Measurements from ENCODE around the gene DZIP3.
A peak's percentile ranks its signal among the peaks of the same experiment; 100 is the strongest.

DZIP3 gene

DNA sequence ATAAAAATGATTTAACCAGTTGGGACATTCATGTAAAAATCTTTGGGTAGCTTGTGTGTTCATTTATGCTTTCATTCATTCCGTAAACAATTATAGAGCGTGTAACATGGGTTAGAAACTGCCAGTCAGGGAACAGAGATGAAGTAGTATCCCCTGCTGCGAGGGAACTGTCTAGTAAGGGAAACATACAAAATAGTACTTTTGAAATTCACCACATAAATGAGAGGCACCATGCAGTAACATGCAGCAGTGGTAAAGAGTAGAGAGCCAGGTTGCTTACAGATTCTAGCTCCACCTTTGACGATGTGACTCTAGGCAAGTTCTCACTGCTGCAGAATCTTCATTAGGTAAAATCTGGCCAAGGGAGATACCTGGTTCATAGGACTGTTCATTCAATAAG, 938 bp downstream of the DZIP3 start:
- POLR2A ChIA-PET = interaction anchor here (2.2 to 2.8 kb wide), 2 partner anchors 8 to 12 kb away, joined by 22 to 29 read pairs; no protein-coding TSS in a partner anchor
- TF ChIP-seq FOXA1 (IDR thresholded peaks at IDR 0.05) (no peak), BHLHE40 (IDR thresholded peaks at IDR 0.05; ENCODE audit: borderline replicate concordance) (no peak), FOXK2 (IDR thresholded peaks at IDR 0.05) (no peak), LEF1 (IDR thresholded peaks at IDR 0.05; ENCODE audit: borderline replicate concordance) (no peak), NFRKB (IDR thresholded peaks at IDR 0.05) (no peak), SP1 (IDR thresholded peaks at IDR 0.05) (no peak), CTBP1 (IDR thresholded peaks at IDR 0.05; ENCODE audit: borderline replicate concordance) (no peak), ARNT (IDR thresholded peaks at IDR 0.05) (no peak), TARDBP (IDR thresholded peaks at IDR 0.05) (no peak), ZNF384 (IDR thresholded peaks at IDR 0.05) (no peak), ELF4 (IDR thresholded peaks at IDR 0.05) (no peak), FOXM1 (IDR thresholded peaks at IDR 0.05; ENCODE audit: borderline replicate concordance) (no peak), L3MBTL2 (conservative IDR thresholded peaks at IDR 0.05) (no peak), SUZ12 (IDR thresholded peaks at IDR 0.05) (no peak), HDGF (IDR thresholded peaks at IDR 0.05; ENCODE audit: borderline replicate concordance) (no peak)
- TF ChIP-seq, protein P1, sequence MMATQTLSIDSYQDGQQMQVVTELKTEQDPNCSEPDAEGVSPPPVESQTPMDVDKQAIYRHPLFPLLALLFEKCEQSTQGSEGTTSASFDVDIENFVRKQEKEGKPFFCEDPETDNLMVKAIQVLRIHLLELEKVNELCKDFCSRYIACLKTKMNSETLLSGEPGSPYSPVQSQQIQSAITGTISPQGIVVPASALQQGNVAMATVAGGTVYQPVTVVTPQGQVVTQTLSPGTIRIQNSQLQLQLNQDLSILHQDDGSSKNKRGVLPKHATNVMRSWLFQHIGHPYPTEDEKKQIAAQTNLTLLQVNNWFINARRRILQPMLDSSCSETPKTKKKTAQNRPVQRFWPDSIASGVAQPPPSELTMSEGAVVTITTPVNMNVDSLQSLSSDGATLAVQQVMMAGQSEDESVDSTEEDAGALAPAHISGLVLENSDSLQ (IDR thresholded peaks at IDR 0.05) = no peak
- CTCF ChIA-PET = no interaction called here
- DNase-seq (ENCODE audit: extremely low spot score) = peak; percentile 5

DNA sequence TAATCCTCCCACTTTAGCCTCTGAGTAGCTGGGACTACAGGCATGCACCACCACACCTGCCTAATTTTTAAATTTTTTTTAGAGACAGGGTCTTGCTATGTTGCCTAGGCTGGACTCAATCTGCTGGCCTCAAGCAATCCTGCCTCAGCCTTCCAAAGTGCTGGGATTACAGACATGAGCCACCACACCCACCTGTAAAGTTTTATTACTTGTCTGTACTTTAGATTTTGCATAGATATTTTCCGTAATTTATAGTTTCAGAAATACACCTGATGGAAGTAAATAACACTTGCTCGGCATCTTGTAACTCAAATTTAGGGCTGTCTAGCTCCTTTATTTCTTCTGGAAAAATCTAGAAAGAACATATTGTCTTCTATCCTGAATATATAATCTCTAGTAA, 5.8 kb downstream of the DZIP3 start:
- ChIA-PET POLR2A (no interaction called here), CTCF (no interaction called here)
- no peak for TF ChIP-seq ZNF384 (IDR thresholded peaks at IDR 0.05)
- TF ChIP-seq ARNT (IDR thresholded peaks at IDR 0.05) = no peak
- TF ChIP-seq SP1 (IDR thresholded peaks at IDR 0.05) = no peak
- TF ChIP-seq BHLHE40 (IDR thresholded peaks at IDR 0.05; ENCODE audit: borderline replicate concordance) = no peak
- no peak for TF ChIP-seq CTBP1 (IDR thresholded peaks at IDR 0.05; ENCODE audit: borderline replicate concordance)
- TF ChIP-seq FOXM1 (IDR thresholded peaks at IDR 0.05; ENCODE audit: borderline replicate concordance) = no peak
- no peak for DNase-seq (ENCODE audit: extremely low spot score)

DNA sequence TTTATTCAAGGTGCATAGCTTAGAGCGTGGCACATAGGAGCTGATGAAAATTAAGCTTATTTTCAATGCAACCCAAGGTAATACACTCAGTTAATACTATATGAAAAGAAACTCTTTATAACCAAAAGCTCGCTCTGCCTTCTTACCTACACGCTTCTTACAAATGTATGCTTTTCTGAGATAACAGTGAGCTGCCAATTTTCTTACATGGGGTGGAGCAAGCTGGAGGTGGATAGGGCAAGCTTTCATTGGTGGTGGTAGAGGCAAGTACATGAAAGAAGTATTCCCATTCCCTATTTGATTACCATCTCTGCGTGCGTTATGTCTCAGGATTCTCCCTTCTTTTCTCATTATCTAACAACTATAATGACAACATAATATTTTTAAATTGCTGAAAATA, 8.9 kb downstream of the DZIP3 start:
- DNase-seq (ENCODE audit: extremely low spot score) = no peak
- ChIA-PET POLR2A (interaction anchor here (0.7 to 2.7 kb wide), 2 partner anchors 9 to 10 kb away, joined by 3 to 29 read pairs; partner anchors contain the start of genes CIP2A and DZIP3), CTCF (no interaction called here)
- TF ChIP-seq NFRKB (IDR thresholded peaks at IDR 0.05) = no peak
- no peak for TF ChIP-seq SP1 (IDR thresholded peaks at IDR 0.05)
- no peak for TF ChIP-seq LEF1 (IDR thresholded peaks at IDR 0.05; ENCODE audit: borderline replicate concordance)
- TF ChIP-seq, protein P1 (IDR thresholded peaks at IDR 0.05) = no peak
- no peak for TF ChIP-seq ARNT (IDR thresholded peaks at IDR 0.05)
- TF ChIP-seq FOXM1 (IDR thresholded peaks at IDR 0.05; ENCODE audit: borderline replicate concordance) = no peak
- TF ChIP-seq TARDBP (IDR thresholded peaks at IDR 0.05) = no peak
- TF ChIP-seq BHLHE40 (IDR thresholded peaks at IDR 0.05; ENCODE audit: borderline replicate concordance) = no peak

DNA sequence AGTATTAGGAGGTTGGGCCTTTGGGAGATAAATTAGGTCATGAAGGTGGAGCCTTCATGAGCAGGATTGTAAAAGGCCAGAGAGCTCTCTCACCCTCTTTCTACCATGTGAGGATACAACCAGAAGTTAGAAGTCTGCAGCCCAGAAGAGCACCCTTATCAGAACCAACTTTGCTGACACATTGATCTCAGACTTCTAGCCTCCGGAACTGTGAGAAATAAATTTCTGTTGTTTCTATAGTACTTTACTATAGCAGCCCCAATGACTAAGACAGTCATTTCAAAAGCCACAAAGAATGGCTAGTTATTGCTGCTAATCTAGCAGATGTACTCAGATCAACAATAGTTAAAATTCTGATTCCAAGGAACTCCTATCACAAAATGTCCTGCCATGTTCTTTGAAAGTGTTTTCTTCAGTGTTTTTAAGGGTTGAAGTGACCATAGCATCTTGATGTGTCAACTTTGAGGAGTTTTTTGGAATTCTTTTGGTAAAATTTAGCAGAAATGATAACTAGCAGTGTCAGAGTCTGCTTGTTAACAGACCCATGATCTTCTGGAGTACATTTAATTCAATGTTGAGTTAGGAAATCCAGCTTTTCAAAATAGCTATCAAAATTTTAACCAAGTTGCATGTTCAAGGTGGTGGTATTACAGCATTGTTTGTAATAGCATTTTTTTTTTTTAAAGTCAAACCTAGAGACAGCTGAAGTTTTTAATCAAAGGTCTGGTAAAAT, 10.3 kb downstream of the DZIP3 start:
- POLR2A ChIA-PET = interaction anchor here (2.7 kb wide), 1 partner anchor 10 kb away, joined by 29 read pairs; the partner anchor contains the start of genes CIP2A and DZIP3
- DNase-seq (ENCODE audit: extremely low spot score) = no peak

DNA sequence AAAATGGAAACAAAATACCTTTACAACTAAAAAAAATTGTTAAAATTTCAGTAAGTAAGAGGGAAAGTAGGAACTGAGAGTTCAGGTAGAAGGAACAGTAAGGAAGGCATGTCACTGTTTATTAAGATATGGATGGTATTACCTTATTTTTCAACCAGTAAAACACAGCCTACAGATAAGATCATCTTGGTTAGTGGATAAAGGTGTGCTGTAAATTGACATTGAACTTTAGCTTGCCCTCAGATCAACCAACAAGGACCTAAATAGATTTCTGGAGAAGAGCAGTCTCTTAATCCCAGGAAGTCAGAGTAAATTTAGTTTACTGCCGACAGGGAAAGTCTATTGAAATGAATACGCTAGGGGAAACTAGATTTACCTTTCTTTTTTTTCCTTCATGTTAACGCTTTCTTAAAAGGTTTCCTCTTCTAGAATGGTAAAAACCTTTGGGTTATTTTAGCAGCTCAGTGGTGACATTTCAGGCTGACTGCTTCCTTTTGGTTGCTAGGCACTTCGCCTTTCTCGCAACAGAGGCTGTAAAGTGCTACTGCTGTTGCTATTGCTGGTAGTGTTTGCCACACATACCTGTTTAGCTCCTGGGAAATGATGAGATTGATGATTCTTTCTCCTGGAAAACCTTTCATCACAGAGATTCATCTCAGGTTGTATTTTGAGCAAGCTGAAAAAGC, 12.9 kb downstream of the DZIP3 start:
- CTCF ChIA-PET = no interaction called here
- TF ChIP-seq ARNT (IDR thresholded peaks at IDR 0.05) = no peak
- TF ChIP-seq L3MBTL2 (conservative IDR thresholded peaks at IDR 0.05) = no peak
- no peak for TF ChIP-seq FOXA1 (IDR thresholded peaks at IDR 0.05)
- no peak for TF ChIP-seq ELF4 (IDR thresholded peaks at IDR 0.05)
- no peak for TF ChIP-seq ZNF384 (IDR thresholded peaks at IDR 0.05)
- TF ChIP-seq NFRKB (IDR thresholded peaks at IDR 0.05) = no peak
- no peak for TF ChIP-seq FOXK2 (IDR thresholded peaks at IDR 0.05)
- no peak for TF ChIP-seq HDGF (IDR thresholded peaks at IDR 0.05; ENCODE audit: borderline replicate concordance)
- no peak for TF ChIP-seq SUZ12 (IDR thresholded peaks at IDR 0.05)
- TF ChIP-seq LEF1 (IDR thresholded peaks at IDR 0.05; ENCODE audit: borderline replicate concordance) = no peak
- TF ChIP-seq CTBP1 (IDR thresholded peaks at IDR 0.05; ENCODE audit: borderline replicate concordance) = no peak
- no peak for TF ChIP-seq BHLHE40 (IDR thresholded peaks at IDR 0.05; ENCODE audit: borderline replicate concordance)
- no peak for TF ChIP-seq SP1 (IDR thresholded peaks at IDR 0.05)
- TF ChIP-seq, protein P1 (IDR thresholded peaks at IDR 0.05) = no peak
- POLR2A ChIA-PET = interaction anchor here (1.2 to 3.6 kb wide), 2 partner anchors 11 to 13 kb away, joined by 4 to 22 read pairs; partner anchors contain the start of genes CIP2A and DZIP3
- no peak for DNase-seq (ENCODE audit: extremely low spot score)

More for the DNA sequence above, 10.3 kb downstream of the DZIP3 start:
- CTCF ChIA-PET = no interaction called here
- TF ChIP-seq, protein P1 (IDR thresholded peaks at IDR 0.05) = no peak
- TF ChIP-seq FOXA1 (IDR thresholded peaks at IDR 0.05) (no peak), FOXM1 (IDR thresholded peaks at IDR 0.05; ENCODE audit: borderline replicate concordance) (no peak), ARNT (IDR thresholded peaks at IDR 0.05) (no peak), HDGF (IDR thresholded peaks at IDR 0.05; ENCODE audit: borderline replicate concordance) (no peak), BHLHE40 (IDR thresholded peaks at IDR 0.05; ENCODE audit: borderline replicate concordance) (no peak), SP1 (IDR thresholded peaks at IDR 0.05) (no peak), LEF1 (IDR thresholded peaks at IDR 0.05; ENCODE audit: borderline replicate concordance) (no peak), TARDBP (IDR thresholded peaks at IDR 0.05) (no peak), L3MBTL2 (conservative IDR thresholded peaks at IDR 0.05) (no peak), CTBP1 (IDR thresholded peaks at IDR 0.05; ENCODE audit: borderline replicate concordance) (no peak), SUZ12 (IDR thresholded peaks at IDR 0.05) (no peak), NFRKB (IDR thresholded peaks at IDR 0.05) (no peak), FOXK2 (IDR thresholded peaks at IDR 0.05) (no peak), ELF4 (IDR thresholded peaks at IDR 0.05) (no peak), ZNF384 (IDR thresholded peaks at IDR 0.05) (no peak)

Data from HEK293T (cell line).